ENCODE data around the gene STK32B.
"Not testable (repeated sequence)": the region's sequence is repeated elsewhere in the genome, so short reads cannot be mapped to it uniquely, and the experiment has no call there.

The STK32B gene

GRCh38 chr4:5278213-5278612, 226.9 kb downstream of the STK32B start:
- H3K36me3 ChIP-seq = no peaks in the 10 kb centered on the region
- H3K27ac ChIP-seq = no peak overlapping the region
- no peaks in the 10 kb centered on the region for H3K4me1 ChIP-seq
- no peak for DNase-seq
- no peak overlapping the region for H3K4me3 ChIP-seq
- intact Hi-C loops (cut with DNase I; ENCODE audit: low total_unique reads) = no loop called here
- H3K9me3 ChIP-seq = no peaks in the 10 kb centered on the region
- no peaks in the 10 kb centered on the region for H3K27me3 ChIP-seq
- no peak for TF ChIP-seq CTCF (IDR thresholded peaks at IDR 0.05)

GRCh38 chr4:5280069-5280468, 228.8 kb downstream of the STK32B start:
- H3K9me3 ChIP-seq; H3K36me3 ChIP-seq; DNase-seq; H3K4me1 ChIP-seq; intact Hi-C loops (cut with DNase I; ENCODE audit: low total_unique reads); H3K4me3 ChIP-seq; H3K27me3 ChIP-seq; H3K27ac ChIP-seq: not testable (repeated sequence)

- no peak overlapping the region for H3K27ac ChIP-seq
- TF ChIP-seq CTCF (IDR thresholded peaks at IDR 0.05) = no peak
- DNase-seq = no peak
- no peaks in the 10 kb centered on the region for H3K9me3 ChIP-seq
- no peaks in the 10 kb centered on the region for H3K27me3 ChIP-seq
- H3K36me3 ChIP-seq = no peaks in the 10 kb centered on the region
- H3K4me1 ChIP-seq = no peaks in the 10 kb centered on the region
- H3K4me3 ChIP-seq = no peak overlapping the region
- intact Hi-C loops (cut with DNase I; ENCODE audit: low total_unique reads) = no loop called here
Measured at GRCh38 chr4:5280828-5281227, 229.5 kb downstream of the STK32B start.

GRCh38 chr4:5283837-5284236, 232.6 kb downstream of the STK32B start:
- Histone ChIP-seq H3K36me3 (no peaks in the 10 kb centered on the region), H3K27me3 (no peaks in the 10 kb centered on the region), H3K4me1 (no peaks in the 10 kb centered on the region), H3K27ac (no peak overlapping the region), H3K9me3 (no peaks in the 10 kb centered on the region), H3K4me3 (no peak overlapping the region)
- intact Hi-C loops (cut with DNase I; ENCODE audit: low total_unique reads) = no loop called here
- no peak for TF ChIP-seq CTCF (IDR thresholded peaks at IDR 0.05)
- DNase-seq = no peak

- intact Hi-C loops (cut with DNase I; ENCODE audit: low total_unique reads) = no loop called here
- no peak overlapping the region for H3K27ac ChIP-seq
- H3K4me1 ChIP-seq = no peaks in the 10 kb centered on the region
- no peak for DNase-seq
- H3K27me3 ChIP-seq = no peaks in the 10 kb centered on the region
- TF ChIP-seq CTCF (IDR thresholded peaks at IDR 0.05) = no peak
- H3K4me3 ChIP-seq = no peak overlapping the region
- H3K9me3 ChIP-seq = no peaks in the 10 kb centered on the region
- no peaks in the 10 kb centered on the region for H3K36me3 ChIP-seq
Measured at GRCh38 chr4:5284517-5284916, 233.2 kb downstream of the STK32B start.

- Histone ChIP-seq H3K9me3 (no peaks in the 10 kb centered on the region), H3K4me3 (no peak overlapping the region), H3K27ac (no peak overlapping the region), H3K27me3 (no peaks in the 10 kb centered on the region), H3K36me3 (no peaks in the 10 kb centered on the region), H3K4me1 (no peaks in the 10 kb centered on the region)
- no peak for TF ChIP-seq CTCF (IDR thresholded peaks at IDR 0.05)
- DNase-seq = no peak
- intact Hi-C loops (cut with DNase I; ENCODE audit: low total_unique reads) = no loop called here
Measured at GRCh38 chr4:5292101-5292500, 240.8 kb downstream of the STK32B start.

- H3K4me3 ChIP-seq; H3K27me3 ChIP-seq; DNase-seq; H3K9me3 ChIP-seq; intact Hi-C loops (cut with DNase I; ENCODE audit: low total_unique reads); H3K36me3 ChIP-seq; H3K4me1 ChIP-seq; H3K27ac ChIP-seq: not testable (repeated sequence)
Measured at GRCh38 chr4:5298000-5298787, 246.9 kb downstream of the STK32B start.
